H1 (cell line): ENCODE data around the gene MISFA. TPM values are rescaled to one million over a fixed set of nuclear protein-coding genes. Genes with fewer than 3 reads are reported as not detected.

Source experiments
- CTCF ChIA-PET: fragments of 300-600 bp; sonication (Branson Sonifier 250); formaldehyde crosslinking; loops from one replicate; lab custom pipeline; 2021; ENCODE audit not compliant: partially characterized antibody; lab: Charles Lee
- POLR2A ChIA-PET: fragments of 300-600 bp; sonication (Branson Sonifier 250); formaldehyde crosslinking; loops from one replicate; lab custom pipeline; 2021; ENCODE audit warnings: inconsistent platforms; ENCODE audit not compliant: partially characterized antibody; lab: Charles Lee
- DNase-seq, 2 experiments: peaks; one replicate each; pipeline versions ENCODE4 v3.0.0 to v3.0.0-alpha.2; 2010 to 2022; ENCODE audit warnings: low spot score in 2 of 2, low read depth in 1 of 2, mixed read lengths in 1 of 2
- FAIRE-seq: peaks from 2 replicates; lab custom pipeline; 2011; peaks lifted over from hg19 to GRCh38; lab: Jason Lieb, UNC
- H2AFZ ChIP-seq: 2 replicates; pipeline ENCODE4 v1.8.1; 2012; ENCODE audit warnings: low read length, inconsistent platforms
- H2AK5ac ChIP-seq: 2 replicates; pipeline ENCODE4 v1.6.1; 2013; ENCODE audit warnings: low read depth, low read length
- H2BK120ac ChIP-seq: replicated peaks from 2 replicates; pipeline ENCODE3; 2013; ENCODE audit warnings: low read depth, low read length, inconsistent platforms
- H2BK12ac ChIP-seq: 2 replicates; pipeline ENCODE4 v1.6.1; 2013; ENCODE audit warnings: low read depth, low read length
- H2BK15ac ChIP-seq: 2 replicates; pipeline ENCODE4 v1.6.1; 2013; ENCODE audit warnings: low read length
- H2BK20ac ChIP-seq: 2 replicates; pipeline ENCODE4 v1.6.1; 2013; ENCODE audit warnings: low read length
- H2BK5ac ChIP-seq: 2 replicates; pipeline ENCODE4 v1.6.1; 2013; ENCODE audit warnings: low read depth, low read length
- H3K14ac ChIP-seq: 2 replicates; pipeline ENCODE4 v1.6.1; 2013; ENCODE audit warnings: inconsistent platforms; ENCODE audit not compliant: insufficient read length
- H3K18ac ChIP-seq: 2 replicates; pipeline ENCODE4 v1.6.1; 2013; ENCODE audit warnings: low read length; ENCODE audit errors: extremely low read depth
- H3K23ac ChIP-seq: 2 replicates; pipeline ENCODE4 v1.6.1; 2013; ENCODE audit warnings: inconsistent platforms; ENCODE audit not compliant: insufficient read length
- H3K23me2 ChIP-seq: 2 replicates; pipeline ENCODE4 v1.6.1; 2013; ENCODE audit warnings: low read depth, low read length
- H3K27ac ChIP-seq: 2 replicates; pipeline ENCODE4 v1.6.1; 2011; ENCODE audit warnings: low read depth, low read length, inconsistent platforms
- H3K27me3 ChIP-seq, 4 experiments: replicated peaks in 1 of 4; 1 replicate in 1 of 4; 2 replicates in 3 of 4; pipeline versions ENCODE4 v1.6.1 to v1.8.1; 2011 to 2013; ENCODE audit warnings: low read length in 3 of 4, mild to moderate bottlenecking in 3 of 4, inconsistent platforms in 2 of 4, mixed read lengths in 2 of 4, moderate library complexity in 1 of 4; ENCODE audit not compliant: control insufficient read depth in 3 of 4, insufficient read depth in 3 of 4; ENCODE audit errors: extremely low read depth in 1 of 4
- H3K36me3 ChIP-seq, 4 experiments: 2 replicates each; pipeline versions ENCODE4 v1.6.1 to v1.8.1; 2011 to 2013; ENCODE audit warnings: mild to moderate bottlenecking in 4 of 4, low read length in 3 of 4, moderate library complexity in 2 of 4, control low read depth in 1 of 4, inconsistent platforms in 1 of 4; ENCODE audit not compliant: insufficient read depth in 4 of 4, control insufficient read depth in 2 of 4
- H3K4ac ChIP-seq: replicated peaks from 2 replicates; pipeline ENCODE3; 2013; ENCODE audit warnings: low read length, low read depth, mixed read lengths, inconsistent platforms; ENCODE audit not compliant: insufficient read length
- H3K4me1 ChIP-seq, 4 experiments: replicated peaks in 1 of 4; 1 replicate in 1 of 4; 2 replicates in 3 of 4; pipeline versions ENCODE4 v1.6.1 to v1.8.1; 2011 to 2013; ENCODE audit warnings: low read length in 3 of 4, inconsistent platforms in 2 of 4, mixed read lengths in 1 of 4; ENCODE audit not compliant: insufficient read depth in 4 of 4, control insufficient read depth in 3 of 4
- H3K4me2 ChIP-seq, 2 experiments: 2 replicates each; pipeline versions ENCODE4 v1.6.1 to v1.8.1; 2011 to 2013; ENCODE audit warnings: low read depth in 2 of 2, low read length in 2 of 2, control low read depth in 1 of 2, inconsistent platforms in 1 of 2, mild to moderate bottlenecking in 1 of 2; ENCODE audit not compliant: insufficient read depth in 1 of 2
- H3K4me3 ChIP-seq, 4 experiments: fragments of 200-600, 300-600 bp in 1 of 4; sonication (generic), shearing (Covaris generic), sonication (Bioruptor Twin) in 1 of 4; 2 replicates each; pipeline versions ENCODE4 v1.5.1 to v1.8.1; 2011 to 2016; ENCODE audit warnings: low read length in 4 of 4, low read depth in 3 of 4, control low read depth in 2 of 4, inconsistent platforms in 2 of 4, mild to moderate bottlenecking in 2 of 4, mixed read lengths in 1 of 4, moderate library complexity in 1 of 4; ENCODE audit not compliant: insufficient read depth in 2 of 4; ENCODE audit errors: extremely low read depth in 1 of 4
- H3K56ac ChIP-seq: replicated peaks from 2 replicates; pipeline ENCODE3; 2013; ENCODE audit warnings: low read depth, mild to moderate bottlenecking, mixed read lengths, low read length, inconsistent platforms; ENCODE audit not compliant: insufficient read length
- H3K79me1 ChIP-seq: 2 replicates; pipeline ENCODE4 v1.6.1; 2013; ENCODE audit warnings: low read depth, low read length, control low read depth
- H3K79me2 ChIP-seq, 2 experiments: 2 replicates each; pipeline versions ENCODE4 v1.6.1 to v1.8.1; 2012 to 2013; ENCODE audit warnings: low read length in 2 of 2, mild to moderate bottlenecking in 2 of 2, inconsistent platforms in 1 of 2; ENCODE audit not compliant: insufficient read depth in 2 of 2, control insufficient read depth in 1 of 2
- H3K9ac ChIP-seq, 4 experiments: replicated peaks in 1 of 4; 1 replicate in 1 of 4; 2 replicates in 3 of 4; pipeline versions ENCODE4 v1.6.1 to v1.8.1; 2011 to 2013; ENCODE audit warnings: low read depth in 3 of 4, low read length in 3 of 4, control low read depth in 2 of 4, mild to moderate bottlenecking in 2 of 4, moderate library complexity in 2 of 4, inconsistent platforms in 1 of 4; ENCODE audit errors: extremely low read depth in 1 of 4
- H3K9me3 ChIP-seq, 2 experiments: 2 replicates each; pipeline versions ENCODE4 v1.6.1 to v1.8.1; 2012 to 2013; ENCODE audit warnings: mild to moderate bottlenecking in 2 of 2, moderate library complexity in 2 of 2, control low read depth in 1 of 2, inconsistent platforms in 1 of 2, low read depth in 1 of 2, low read length in 1 of 2, mixed read lengths in 1 of 2; ENCODE audit not compliant: insufficient read depth in 2 of 2
- H4K20me1 ChIP-seq, 2 experiments: replicated peaks in 1 of 2; 2 replicates each; pipeline versions ENCODE3 to v1.8.1; 2011 to 2013; ENCODE audit warnings: inconsistent platforms in 2 of 2, low read length in 2 of 2, mild to moderate bottlenecking in 1 of 2; ENCODE audit not compliant: insufficient read depth in 2 of 2, control insufficient read depth in 1 of 2
- H4K5ac ChIP-seq: 2 replicates; pipeline ENCODE4 v1.6.1; 2013; ENCODE audit warnings: low read length, low read depth, mixed read lengths, inconsistent platforms; ENCODE audit not compliant: insufficient read length
- H4K8ac ChIP-seq: 2 replicates; pipeline ENCODE4 v1.8.0; 2013; ENCODE audit warnings: mild to moderate bottlenecking, moderate library complexity, low read length, inconsistent platforms; ENCODE audit not compliant: insufficient read depth; ENCODE audit errors: extremely low read depth
- H4K91ac ChIP-seq: replicated peaks from 2 replicates; pipeline ENCODE3; 2013; ENCODE audit warnings: low read length, mixed read lengths, inconsistent platforms; ENCODE audit not compliant: insufficient read length
- ASH2L ChIP-seq: fragments of 200-600, 300-600 bp; sonication (generic); IDR thresholded peaks from one replicate; pipeline ENCODE4 v1.7.1; 2017; ENCODE audit warnings: low read length
- CEBPB ChIP-seq: IDR thresholded peaks from 2 replicates; pipeline ENCODE4 v1.6.1; 2012; ENCODE audit warnings: low read depth, low read length
- CHD1 ChIP-seq: IDR thresholded peaks from 2 replicates; pipeline ENCODE4 v1.6.1; 2012; ENCODE audit warnings: low read depth, low read length, improper control_type of control experiment
- CHD2 ChIP-seq: IDR thresholded peaks from 2 replicates; pipeline ENCODE4 v1.6.1; 2012; ENCODE audit warnings: low read length, improper control_type of control experiment
- CREB1 ChIP-seq: IDR thresholded peaks from 2 replicates; pipeline ENCODE4 v1.6.1; 2012; ENCODE audit warnings: inconsistent platforms
- JUN ChIP-seq: IDR thresholded peaks from 2 replicates; pipeline ENCODE4 v1.6.1; 2011; ENCODE audit warnings: low read depth, mild to moderate bottlenecking, improper control_type of control experiment, low read length
- KDM1A ChIP-seq: fragments of 200-600, 300-600 bp; sonication (generic); IDR thresholded peaks from 2 replicates; pipeline ENCODE4 v1.7.1; 2016; ENCODE audit warnings: mild to moderate bottlenecking, low read length, borderline replicate concordance
- MAFK ChIP-seq: IDR thresholded peaks from 2 replicates; pipeline ENCODE4 v1.6.1; 2012; ENCODE audit warnings: low read depth, mild to moderate bottlenecking, improper control_type of control experiment, low read length
- POLR2AphosphoS5 ChIP-seq: IDR thresholded peaks from 2 replicates; pipeline ENCODE4 v1.6.1; 2011; ENCODE audit warnings: low read depth, low read length
- POU5F1 ChIP-seq: IDR thresholded peaks from 2 replicates; pipeline ENCODE4 v1.6.1; 2011; ENCODE audit warnings: low read depth, mild to moderate bottlenecking, low read length, moderate library complexity
- SIN3A ChIP-seq, 2 experiments: IDR thresholded peaks in 1 of 2; conservative IDR thresholded peaks in 1 of 2; 2 replicates each; pipeline ENCODE4 v1.6.1; 2011 to 2012; ENCODE audit warnings: low read length in 2 of 2, improper control_type of control experiment in 1 of 2, low read depth in 1 of 2, mild to moderate bottlenecking in 1 of 2
- SIRT6 ChIP-seq: IDR thresholded peaks from one replicate; pipeline ENCODE4 v1.7.1; 2012; ENCODE audit warnings: low read length, inconsistent platforms
- TAF1 ChIP-seq: IDR thresholded peaks from 2 replicates; pipeline ENCODE4 v1.6.1; 2011; ENCODE audit warnings: mild to moderate bottlenecking, low read depth, low read length
- YY1 ChIP-seq: IDR thresholded peaks from 2 replicates; pipeline ENCODE4 v1.6.1; 2011; ENCODE audit warnings: low read depth, mild to moderate bottlenecking, low read length
- WGBS, 2 experiments: shearing (Covaris generic) in 1 of 2; methylation state at CpG; one replicate each; pipeline versions ENCODE4 v1.1.6 to v1.1.7; 2013 to 2015; ENCODE audit warnings: low lambda C conversion rate in 2 of 2, mixed read lengths in 2 of 2, inconsistent platforms in 1 of 2, low coverage in 1 of 2, missing lambda C conversion rate in 1 of 2; ENCODE audit not compliant: insufficient replicate concordance in 2 of 2, insufficient coverage in 1 of 2, insufficient read length in 1 of 2; ENCODE audit errors: extremely low coverage in 1 of 2, missing lambda C conversion rate in 1 of 2; 5-methylcytosine and 5-hydroxymethylcytosine counted together
- polyA plus RNA-seq, 7 experiments: library from polyadenylated mRNA; depleted of rRNA in 3 of 7; stranded (reverse) in 5 of 7; unstranded in 2 of 7; fragments of >200 nt in 5 of 7; fragments of 200-250 nt in 2 of 7; gene quantifications; 1 replicate in 5 of 7; 2 replicates in 1 of 7; 4 replicates in 1 of 7; pipeline versions ENCODE4 v1.2.1 to v1.2.3, GENCODE V29; 2011 to 2013; ENCODE audit warnings: missing spikeins in 2 of 7, mixed read lengths in 2 of 7
- total RNA-seq: library from RNA; stranded (reverse); fragmentation: NEBNext Ultra II Directional; extraction: Animal tissue kit (Norgen Biotek cat#: 25700); gene quantifications from 2 replicates; pipeline ENCODE4 v1.2.1, GENCODE V29; 2021
- TF ChIP-seq, protein P1 (sequence below): IDR thresholded peaks from 2 replicates; pipeline ENCODE4 v1.6.1; 2012; ENCODE audit warnings: inconsistent platforms

The MISFA gene
- total and polyA plus RNA-seq, 2 of the 8 experiments (the other 6 are each of a cell fraction or from before 2014, with no cell fraction given): 0.51 to 3.8 TPM

DNA sequence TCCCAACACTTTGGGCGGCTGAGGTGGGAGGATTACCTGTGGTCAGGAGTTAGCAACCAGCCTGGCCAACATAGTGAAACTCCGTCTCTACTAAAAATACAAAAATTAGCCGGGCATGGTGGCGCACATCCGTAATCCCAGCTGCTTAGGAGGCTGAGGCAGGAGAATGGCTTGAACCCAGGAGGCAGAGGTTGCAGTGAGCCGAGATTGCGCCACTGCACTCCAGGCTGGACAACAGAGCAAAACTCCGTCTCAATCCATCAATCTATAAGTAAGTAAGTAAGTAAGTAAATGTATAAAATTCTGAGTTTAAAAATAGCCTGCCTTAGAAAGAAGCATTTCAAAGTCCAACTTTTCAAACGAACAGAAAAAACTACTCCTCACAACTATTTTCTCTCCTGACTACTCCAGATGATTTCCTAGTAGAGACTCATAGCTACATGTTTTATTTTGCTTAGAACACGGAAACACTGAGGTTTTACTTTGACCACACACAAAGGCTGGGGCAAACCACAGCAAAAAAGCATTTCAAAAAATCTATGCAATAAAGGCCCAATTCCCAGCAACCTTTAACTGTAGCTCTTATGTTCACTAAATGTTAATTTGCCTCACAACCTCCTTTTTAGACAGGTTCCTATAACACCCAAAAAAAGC lies 18.2 kb downstream of the MISFA start:
- peaks cover 0 to 45% of the 10 kb centered on the region in 2 experiments; a peak in 2 of 4 replicates for H3K79me2 ChIP-seq
- no peak overlapping the region for H3K14ac ChIP-seq
- no peak overlapping the region for H2BK20ac ChIP-seq
- no peak overlapping the region for H3K9ac ChIP-seq
- H3K18ac ChIP-seq: no peak overlapping the region
- H2AFZ ChIP-seq: no peak overlapping the region
- no peak overlapping the region for H4K8ac ChIP-seq
- H3K27me3 ChIP-seq: no peaks in the 10 kb centered on the region
- H3K4ac ChIP-seq: no peak overlapping the region
- H3K56ac ChIP-seq: no peak overlapping the region
- H3K9me3 ChIP-seq: no peaks in the 10 kb centered on the region
- no peak overlapping the region for H2AK5ac ChIP-seq
- H3K23ac ChIP-seq: no peak overlapping the region
- DNase-seq (no peak), FAIRE-seq (no peak)
- WGBS, 2 experiments: 95% methylated on average over 10 of the region's 10 CpGs; no CpG with 5 or more reads in 1 of the 2 experiments
- no peak overlapping the region for H3K4me3 ChIP-seq
- no peaks in the 10 kb centered on the region for H3K23me2 ChIP-seq
- H4K5ac ChIP-seq: no peak overlapping the region
- H3K27ac ChIP-seq: no peak overlapping the region
- H3K79me1 ChIP-seq: peaks cover 3% of the 10 kb centered on the region; the same call in 1 of the 2 replicates
- no peak overlapping the region for H2BK12ac ChIP-seq
- no peak overlapping the region for H4K91ac ChIP-seq
- ChIA-PET POLR2A (interaction anchor here (0.7 to 0.9 kb wide), 2 partner anchors 12 to 15 kb away, joined by 3 read pairs; no protein-coding TSS in a partner anchor), CTCF (interaction anchor here (0.6 to 1.2 kb wide), 6 partner anchors 16 to 207 kb away, joined by 3 to 4 read pairs (median 3); no protein-coding TSS in a partner anchor)
- no peaks in the 10 kb centered on the region for H3K4me1 ChIP-seq
- peaks cover 0 to 5% of the 10 kb centered on the region in 2 experiments for H4K20me1 ChIP-seq
- no peak overlapping the region for H2BK120ac ChIP-seq
- H3K4me2 ChIP-seq: no peak overlapping the region
- peaks cover 2 to 21% (median 15%) of the 10 kb centered on the region in 4 experiments; a peak in 5 of 8 replicates for H3K36me3 ChIP-seq
- no peak overlapping the region for H2BK5ac ChIP-seq
- H2BK15ac ChIP-seq: no peak overlapping the region
- no peak for TF ChIP-seq JUN
- no peak for TF ChIP-seq CREB1
- no peak for TF ChIP-seq SIRT6
- TF ChIP-seq KDM1A: no peak
- no peak for TF ChIP-seq CHD1
- TF ChIP-seq MAFK: no peak
- no peak for TF ChIP-seq POLR2AphosphoS5
- no peak for TF ChIP-seq CHD2
- no peak for TF ChIP-seq SIN3A (conservative IDR thresholded peaks at IDR 0.05 in 1 of 2, IDR thresholded peaks at IDR 0.05 in 1 of 2; ENCODE audit: low read depth in 1 of 2, low read length in 2 of 2)
- no peak for TF ChIP-seq YY1
- no peak for TF ChIP-seq ASH2L
- TF ChIP-seq TAF1: no peak
- no peak for TF ChIP-seq CEBPB
- no peak for TF ChIP-seq POU5F1
- TF ChIP-seq, protein P1, sequence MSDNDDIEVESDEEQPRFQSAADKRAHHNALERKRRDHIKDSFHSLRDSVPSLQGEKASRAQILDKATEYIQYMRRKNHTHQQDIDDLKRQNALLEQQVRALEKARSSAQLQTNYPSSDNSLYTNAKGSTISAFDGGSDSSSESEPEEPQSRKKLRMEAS: no peak
